Activated T-helper 9 cell treated with anti-CD3 and anti-CD28 coated beads, Interleukin-2, amount 50 U/mL, for 16 hours (primary cell): ENCODE results near the gene PDE2A.

Source experiments
- DNase-seq: peaks from one replicate; pipeline ENCODE4 v3.0.0-alpha.2; 2020; ENCODE audit warnings: low read depth

PDE2A gene

DNA sequence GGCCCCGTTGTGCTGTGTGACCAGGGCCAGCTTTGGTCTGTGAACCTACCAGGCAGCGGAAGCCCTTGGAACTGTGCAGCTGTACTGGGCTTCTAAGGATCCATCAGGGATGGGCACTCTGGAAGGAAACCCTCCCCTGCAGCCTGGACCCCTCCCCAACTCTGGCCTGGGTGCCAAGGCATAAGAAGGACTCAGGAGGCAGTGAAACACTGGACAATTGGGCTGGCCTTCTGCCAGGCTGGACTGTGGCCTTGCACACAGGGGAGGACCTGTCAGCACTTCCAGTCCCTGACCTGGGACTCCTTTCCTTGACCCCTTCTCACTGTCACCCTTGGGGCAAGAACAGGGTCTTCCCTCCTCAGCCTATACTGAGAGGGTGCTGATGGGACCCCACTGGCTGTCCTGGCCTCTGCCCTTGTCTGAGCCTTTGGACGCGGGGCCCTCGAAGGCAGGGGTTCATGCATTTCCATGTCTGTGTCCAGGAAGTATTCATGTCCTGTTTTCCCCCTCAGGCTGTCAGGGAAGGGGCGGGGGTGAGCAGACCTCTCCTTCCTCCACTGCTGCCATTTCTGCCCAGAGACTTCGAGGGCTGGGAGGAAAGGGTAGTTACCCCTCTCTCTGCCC is 39.6 kb downstream of the PDE2A start:
- DNase-seq: no peak

GRCh38 chr11:72634016-72634415 is 40.2 kb downstream of the PDE2A start:
- DNase-seq: no peak

- DNase-seq: no peak
Measured at GRCh38 chr11:72633068-72633467, 41.2 kb downstream of the PDE2A start.

- DNase-seq: no peak
Measured at GRCh38 chr11:72631806-72632731, 42.2 kb downstream of the PDE2A start.

DNA sequence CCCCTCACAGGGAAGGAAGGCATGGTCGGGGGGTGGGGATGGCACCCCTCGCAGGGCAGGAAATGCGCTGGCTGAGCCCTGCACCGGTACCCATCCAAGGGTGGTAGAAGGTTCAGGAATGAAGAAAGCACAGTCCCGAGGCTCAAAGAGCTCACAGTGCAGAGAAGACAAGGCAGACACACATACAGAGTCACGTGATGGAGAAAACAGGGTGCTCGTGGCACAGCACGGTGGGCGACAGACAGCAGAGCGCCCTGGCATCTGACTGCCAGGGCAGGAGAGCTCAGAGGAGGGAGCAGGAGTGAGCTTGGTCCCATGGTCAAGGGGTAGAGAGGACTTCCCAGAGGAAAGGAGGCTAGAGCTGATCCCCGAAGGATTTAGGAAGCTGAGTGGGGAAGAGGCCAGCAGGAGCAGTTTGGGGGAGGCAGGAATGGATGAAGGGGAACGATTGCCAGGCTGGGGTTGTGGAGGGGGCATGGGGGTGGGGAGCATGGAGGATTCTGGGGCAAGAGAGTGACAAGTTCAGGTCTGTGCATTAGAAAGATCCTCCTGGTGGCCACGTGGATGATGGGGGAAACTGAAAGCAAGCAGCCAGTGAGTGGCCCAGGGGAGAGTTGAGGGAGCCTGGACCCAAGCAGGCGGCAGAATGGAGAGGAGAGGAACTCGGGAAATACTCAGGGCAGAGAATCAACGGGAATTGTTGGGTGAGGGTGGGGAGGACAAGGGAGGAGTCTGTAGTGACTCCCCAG is 43.9 kb downstream of the PDE2A start:
- DNase-seq: no peak

GRCh38 chr11:72629266-72629665 is 45.0 kb downstream of the PDE2A start:
- no peak for DNase-seq

- no peak for DNase-seq
Measured at GRCh38 chr11:72627594-72628281, 46.5 kb downstream of the PDE2A start.

GRCh38 chr11:72626414-72626936 is 47.7 kb downstream of the PDE2A start:
- DNase-seq: no peak

GRCh38 chr11:72625691-72626413 is 48.4 kb downstream of the PDE2A start:
- DNase-seq: no peak

- no peak for DNase-seq
Measured at GRCh38 chr11:72624496-72625201, 49.6 kb downstream of the PDE2A start.

DNA sequence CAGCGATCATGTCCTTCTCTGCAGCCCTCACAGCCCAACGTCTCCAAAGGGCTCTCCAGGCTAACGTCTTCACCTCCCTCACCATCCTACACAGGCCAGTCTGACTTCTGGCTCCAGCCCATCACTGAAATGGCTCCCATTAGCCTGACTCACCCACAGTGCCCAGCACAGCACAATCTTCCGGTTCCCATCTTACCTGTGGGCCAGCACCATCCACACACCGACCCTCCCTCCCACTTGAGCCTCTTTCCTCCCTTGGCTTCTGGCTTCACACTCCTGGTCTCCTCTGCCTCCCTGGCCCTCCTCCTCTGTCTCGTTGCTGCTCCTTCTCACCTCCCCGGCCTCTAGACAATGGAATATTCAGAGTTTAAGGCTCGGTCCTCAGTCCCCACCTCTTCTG is 51.2 kb downstream of the PDE2A start:
- no peak for DNase-seq

DNA sequence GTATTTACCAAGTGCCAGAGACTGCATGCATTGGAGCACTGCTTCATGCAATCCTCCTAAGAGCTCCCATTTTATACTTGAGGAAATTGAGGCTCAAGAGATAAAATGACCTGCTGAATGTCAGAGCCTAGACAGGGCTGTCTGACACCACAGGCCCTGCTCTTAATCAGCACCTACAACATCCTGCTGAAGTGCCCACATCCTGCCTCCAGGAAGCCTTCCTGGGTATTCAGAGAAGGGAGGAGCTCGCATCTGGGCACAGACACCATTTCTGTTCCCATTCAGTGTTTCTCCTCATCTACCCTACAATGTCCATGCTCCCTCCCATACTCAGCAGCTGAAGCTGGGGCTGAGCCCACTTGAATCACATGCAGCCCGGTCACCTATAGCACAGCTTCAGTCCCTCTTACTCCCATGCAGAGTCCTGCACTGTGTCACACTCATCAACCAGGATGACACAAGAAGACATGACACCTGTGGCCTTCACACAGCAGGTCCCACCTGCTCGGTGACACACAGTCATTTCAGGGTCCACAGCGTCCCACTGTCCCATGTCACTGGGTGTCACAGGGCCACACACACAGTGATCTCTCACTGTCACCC is 53.1 kb downstream of the PDE2A start:
- no peak for DNase-seq

DNA sequence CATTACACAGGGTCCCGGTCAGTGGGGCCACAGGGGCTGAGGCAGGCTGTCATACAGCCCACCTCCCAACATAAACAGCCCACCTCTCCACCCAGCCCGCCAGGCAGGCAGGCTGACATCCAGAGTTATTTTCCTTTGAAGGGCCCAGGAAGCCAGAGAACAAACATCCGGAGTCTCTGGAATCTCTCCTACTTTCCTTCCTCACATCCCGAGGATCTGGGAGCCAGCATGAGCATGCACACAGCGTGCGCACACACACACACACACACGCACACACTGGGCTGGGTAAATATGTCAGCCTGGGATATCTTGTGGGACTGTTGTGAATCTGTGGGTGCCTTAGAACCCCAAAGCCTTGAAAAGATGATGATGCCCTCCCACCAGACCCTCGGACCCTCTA is 55.4 kb downstream of the PDE2A start:
- no peak for DNase-seq

- DNase-seq: no peak
Measured at GRCh38 chr11:72617080-72617762, 57.0 kb downstream of the PDE2A start.

- no peak for DNase-seq
Measured at GRCh38 chr11:72616655-72617054, 57.6 kb downstream of the PDE2A start.

- no peak for DNase-seq
Measured at GRCh38 chr11:72615329-72615728, 58.9 kb downstream of the PDE2A start.

DNA sequence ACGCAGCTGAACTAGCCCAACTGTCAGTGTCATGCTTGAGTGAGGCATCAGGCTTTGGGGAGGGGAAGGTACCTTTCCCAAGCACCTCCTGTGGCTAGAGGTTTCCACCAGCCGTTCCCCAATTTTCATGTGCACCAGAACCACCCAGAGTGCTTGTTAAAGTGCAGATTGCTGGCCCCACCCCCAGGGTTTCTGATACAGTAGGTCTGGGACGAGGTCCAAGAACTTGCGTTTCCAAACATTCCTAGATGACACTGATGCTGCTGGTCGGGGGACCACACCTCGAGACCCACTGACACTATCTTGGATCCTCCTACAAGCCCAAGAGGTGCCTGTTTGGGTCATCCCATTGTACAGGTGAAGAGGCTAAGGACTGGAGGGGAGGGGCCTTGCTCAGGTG is 59.8 kb downstream of the PDE2A start:
- no peak for DNase-seq

- DNase-seq: no peak
Measured at GRCh38 chr11:72613977-72614376, 60.2 kb downstream of the PDE2A start.

DNA sequence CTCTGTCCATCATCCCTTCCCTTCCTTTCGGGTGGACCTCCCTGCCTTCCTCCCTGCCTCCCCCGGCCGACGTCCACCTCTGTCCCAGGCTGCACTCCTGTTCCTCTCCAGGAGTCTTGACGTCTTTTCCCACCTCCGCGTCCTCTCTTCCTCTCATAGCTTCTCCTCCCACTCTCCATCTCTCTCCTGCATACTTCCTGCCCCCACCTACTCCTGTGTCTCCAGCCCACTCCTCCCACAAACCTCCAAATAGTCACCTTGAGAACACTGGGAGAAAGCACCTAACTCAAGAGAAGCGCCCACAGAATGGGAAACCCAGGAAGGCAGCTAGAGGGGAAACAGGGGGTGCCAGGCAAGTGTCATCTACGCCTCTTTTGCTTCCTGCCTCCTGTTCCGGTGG is 60.8 kb downstream of the PDE2A start:
- no peak for DNase-seq

DNA sequence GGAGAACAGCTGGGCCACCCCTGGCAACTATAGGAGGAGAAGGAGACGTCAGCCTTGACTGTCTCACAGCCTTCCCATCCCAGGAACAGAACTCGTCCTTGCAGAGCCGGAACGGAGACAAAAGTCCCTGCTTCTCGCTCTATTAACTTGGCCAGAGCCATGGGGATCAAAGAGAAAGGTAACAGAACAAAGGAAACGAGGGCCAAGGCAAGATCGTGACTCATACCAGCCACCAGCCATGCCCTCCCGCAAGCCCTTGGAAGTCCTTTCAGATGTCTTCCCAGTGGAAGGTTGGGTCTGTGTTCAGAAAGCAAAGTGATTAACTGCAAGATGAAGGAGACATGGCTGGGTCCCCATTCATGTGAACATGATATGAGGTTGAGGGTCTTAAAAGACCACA is 64.7 kb downstream of the PDE2A start:
- no peak for DNase-seq
